HFFc6 (cell line): ENCODE data around the gene RNF112. TPM values are rescaled to one million over a fixed set of nuclear protein-coding genes. Genes with fewer than 3 reads are reported as not detected.
A peak's percentile ranks its signal among the peaks of the same experiment; 100 is the strongest.

Source experiments
- DNase-seq: peaks from one replicate; pipeline ENCODE4 v3.0.0-alpha.2; 2018
- H3K27ac Mint-ChIP-seq: 2 replicates; pipeline ENCODE4 v1.8.0; 2020; ENCODE audit warnings: mild to moderate bottlenecking, mixed read lengths
- H3K27me3 Mint-ChIP-seq: 2 replicates; pipeline ENCODE4 v1.8.0; 2021; ENCODE audit warnings: mild to moderate bottlenecking, moderate library complexity, mixed read lengths; ENCODE audit not compliant: insufficient read depth
- H3K36me3 Mint-ChIP-seq: 2 replicates; pipeline ENCODE4 v1.8.0; 2021; ENCODE audit warnings: low read depth, mixed read lengths
- H3K4me1 Mint-ChIP-seq: 2 replicates; pipeline ENCODE4 v1.8.0; 2020; ENCODE audit warnings: low read depth, mixed read lengths
- H3K4me3 Mint-ChIP-seq: 2 replicates; pipeline ENCODE4 v1.8.0; 2020; ENCODE audit warnings: mild to moderate bottlenecking, moderate library complexity, mixed read lengths
- H3K9me3 Mint-ChIP-seq: 2 replicates; pipeline ENCODE4 v1.8.0; 2020; ENCODE audit warnings: mild to moderate bottlenecking, mixed read lengths
- CTCF ChIP-seq: fragments of 200-600 bp; sonication (generic); IDR thresholded peaks from 2 replicates; pipeline ENCODE4 v1.5.0; 2021; ENCODE audit warnings: antibody characterized with exemption, mild to moderate bottlenecking
- total RNA-seq, 6 experiments: library from RNA; stranded (reverse); fragmentation: NEBNext Ultra II Directional; extraction: Animal tissue kit (Norgen Biotek cat#: 25700); gene quantifications; 2 replicates in 1 of 6; 3 replicates in 5 of 6; pipeline ENCODE4 v1.2.3, GENCODE V29; 2021

The RNF112 gene
- total RNA-seq, 6 experiments from 2014 or later, result 0.40 to 1.2 (median 0.73) TPM

- Mint-ChIP-seq H3K27ac (peak within 1 kb of the TSS; percentile 95), H3K36me3 (peaks cover 8% of the 10 kb centered on the region; the same call in 1 of the 2 replicates), H3K27me3 (peaks cover 4% of the 10 kb centered on the region; the same call in 1 of the 2 replicates), H3K9me3 (no peaks in the 10 kb centered on the region), H3K4me1 (peaks cover 61% of the 10 kb centered on the region), H3K4me3 (peak within 1 kb of the TSS; percentile 75)
- TF ChIP-seq CTCF, result 0 out of 2 replicates have a peak, but pooled peaks have one; percentile 8
- peak; percentile 77 for DNase-seq
These were observed 23.8 kb upstream of the RNF112 start, which contains the start of gene MFAP4 for GRCh38 chr17:19386974-19387920. Gene MFAP4 (minus strand): TSS chr17:19387190. CDS start chr17:19387155, 35 bp downstream.

GRCh38 chr17:19387921-19388521 is 23.0 kb upstream of the RNF112 start:
- peaks cover 61% of the 10 kb centered on the region for H3K4me1 Mint-ChIP-seq
- peaks cover 8% of the 10 kb centered on the region; the same call in 1 of the 2 replicates for H3K36me3 Mint-ChIP-seq
- no peaks in the 10 kb centered on the region for H3K9me3 Mint-ChIP-seq
- peaks cover 4% of the 10 kb centered on the region; the same call in 1 of the 2 replicates for H3K27me3 Mint-ChIP-seq
- TF ChIP-seq CTCF, result no peak
- peak overlapping the region; percentile 95 for H3K27ac Mint-ChIP-seq
- peak overlapping the region; percentile 75 for H3K4me3 Mint-ChIP-seq
- DNase-seq, result peak; percentile 83

DNA sequence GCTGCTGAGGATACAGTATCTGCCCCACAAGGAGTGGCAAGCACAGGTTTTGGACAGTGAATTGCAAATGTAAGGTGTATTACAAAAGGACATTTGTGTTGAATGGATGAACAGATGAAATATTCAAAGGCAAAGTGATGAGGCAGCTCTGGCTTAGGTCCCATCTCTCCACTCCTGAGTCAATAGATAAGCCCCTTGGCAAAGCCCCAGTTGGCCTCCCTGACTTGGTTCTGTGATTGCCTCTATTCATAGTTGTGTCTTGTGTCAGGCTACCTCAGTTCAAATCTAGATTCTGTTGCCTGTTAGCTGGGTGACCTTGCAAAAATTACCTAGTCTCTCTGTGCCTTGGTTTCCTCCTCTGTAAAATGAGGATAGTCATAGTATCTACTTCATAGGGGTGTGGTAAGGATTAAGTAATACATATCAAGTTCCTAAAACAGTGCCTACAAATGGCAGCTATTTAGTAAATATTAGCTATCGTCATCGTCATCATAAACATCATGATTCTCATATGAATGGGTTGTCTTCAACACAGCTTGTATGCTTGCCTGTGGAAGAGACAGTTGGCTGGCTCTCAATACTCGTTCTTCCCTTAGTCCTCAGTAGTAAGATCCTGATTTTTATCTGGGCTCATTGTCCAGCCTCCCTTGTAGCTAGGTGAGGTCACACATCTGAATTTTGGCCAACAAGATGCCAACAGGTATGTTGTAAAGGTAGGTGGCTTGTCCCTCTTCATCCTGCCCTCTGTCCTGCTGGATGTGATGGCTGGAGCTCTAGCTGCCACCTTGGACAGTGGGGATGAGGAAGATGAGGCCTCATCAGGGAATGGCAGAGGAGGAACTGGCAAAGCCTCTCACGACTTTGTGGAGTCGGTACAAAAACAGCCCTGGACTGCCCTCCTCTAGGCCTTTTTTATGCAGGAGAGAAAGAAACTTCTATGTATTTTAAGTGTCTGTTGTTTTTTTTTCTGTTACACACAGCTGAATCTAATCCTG is 21.9 kb upstream of the RNF112 start:
- H3K36me3 Mint-ChIP-seq, result peaks cover 6% of the 10 kb centered on the region; the same call in 1 of the 2 replicates
- H3K27me3 Mint-ChIP-seq, result peaks cover 4% of the 10 kb centered on the region; the same call in 1 of the 2 replicates
- no peak overlapping the region for H3K27ac Mint-ChIP-seq
- no peak for TF ChIP-seq CTCF
- H3K9me3 Mint-ChIP-seq, result no peaks in the 10 kb centered on the region
- no peak overlapping the region for H3K4me3 Mint-ChIP-seq
- no peak for DNase-seq
- peaks cover 55% of the 10 kb centered on the region for H3K4me1 Mint-ChIP-seq

GRCh38 chr17:19390951-19391350 is 20.1 kb upstream of the RNF112 start:
- TF ChIP-seq CTCF, result no peak
- H3K27me3 Mint-ChIP-seq, result peaks cover 4% of the 10 kb centered on the region
- no peaks in the 10 kb centered on the region for H3K36me3 Mint-ChIP-seq
- no peaks in the 10 kb centered on the region for H3K9me3 Mint-ChIP-seq
- peaks cover 40% of the 10 kb centered on the region for H3K4me1 Mint-ChIP-seq
- DNase-seq, result no peak
- H3K27ac Mint-ChIP-seq, result no peak overlapping the region
- H3K4me3 Mint-ChIP-seq, result no peak overlapping the region

GRCh38 chr17:19391432-19391831 is 19.6 kb upstream of the RNF112 start:
- Mint-ChIP-seq H3K27ac (no peak overlapping the region), H3K27me3 (peaks cover 4% of the 10 kb centered on the region), H3K9me3 (no peaks in the 10 kb centered on the region), H3K36me3 (no peaks in the 10 kb centered on the region), H3K4me1 (peaks cover 35% of the 10 kb centered on the region), H3K4me3 (no peak overlapping the region)
- TF ChIP-seq CTCF, result no peak
- DNase-seq, result no peak
